Dedifferentiated amniotic fluid mesenchymal stem cell (primary cell): Measurements from ENCODE around the gene CCNL2.
"Not testable (repeated sequence)": the region's sequence is repeated elsewhere in the genome, so short reads cannot be mapped to it uniquely, and the experiment has no call there.

Experiments used
- DNase-seq: peaks from one replicate; pipeline ENCODE4 v3.0.0-alpha.2; 2016; ENCODE audit errors: extremely low spot score

Gene CCNL2

DNA sequence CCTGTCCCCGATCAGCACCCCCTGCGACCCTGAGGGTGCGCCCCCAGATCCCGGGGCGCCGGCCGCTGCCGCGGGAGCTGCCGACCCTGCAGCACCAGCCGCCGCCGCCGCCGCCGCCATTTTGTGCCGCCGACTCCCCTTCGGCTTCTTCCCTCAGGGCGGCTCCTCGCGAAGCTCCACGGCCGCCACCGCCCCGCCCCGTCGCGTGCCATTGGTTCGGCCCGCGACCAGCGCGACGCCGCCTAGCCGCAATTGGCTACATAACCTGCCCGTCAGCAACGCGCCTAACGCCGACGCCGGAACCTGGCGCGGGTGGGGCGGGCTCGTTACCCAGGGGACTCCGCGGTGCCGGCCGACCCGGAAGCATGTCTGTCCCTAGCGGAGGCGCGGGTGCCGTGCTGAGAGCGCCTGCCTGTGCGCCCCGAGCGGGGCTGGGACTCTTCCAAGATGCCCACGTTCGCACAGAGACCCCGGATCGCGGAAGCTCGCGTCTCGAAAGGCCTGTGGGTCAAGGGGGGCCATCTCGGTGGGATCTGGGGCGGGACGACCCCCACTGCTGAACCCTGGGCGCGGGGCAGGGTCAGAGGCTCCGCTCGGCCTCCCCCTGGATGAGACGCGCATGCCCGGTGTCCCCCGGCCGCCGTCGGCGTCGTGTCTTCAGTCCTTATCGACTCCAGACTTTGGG lies at the start of gene CCNL2:
Gene CCNL2, minus strand, starts transcription at position 149 of the 685 bp plus-strand sequence. Its CDS starts 29 bp downstream, at position 120.
- DNase-seq = peak; percentile 97

DNA sequence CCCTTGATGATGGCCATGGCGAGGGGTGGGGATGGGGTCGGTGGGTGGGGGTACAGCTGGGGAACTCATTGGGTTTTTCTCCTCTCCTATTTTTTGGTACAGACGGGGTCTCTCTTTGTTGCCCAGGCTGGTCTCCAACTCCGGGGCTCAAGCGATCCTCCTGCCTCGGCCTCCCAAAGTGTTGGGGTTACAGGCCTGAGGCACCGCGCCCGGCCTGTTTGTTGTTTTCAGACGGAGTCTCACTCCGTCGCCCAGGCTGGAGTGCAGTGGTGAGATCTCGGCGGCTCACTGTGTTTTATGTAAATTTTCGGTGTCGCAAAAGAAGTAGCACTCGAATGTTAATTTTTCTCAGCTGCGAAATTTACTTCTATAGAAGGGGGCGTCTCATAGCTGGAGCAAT lies 47.5 kb upstream of the CCNL2 start:
- DNase-seq = not testable (repeated sequence)

DNA sequence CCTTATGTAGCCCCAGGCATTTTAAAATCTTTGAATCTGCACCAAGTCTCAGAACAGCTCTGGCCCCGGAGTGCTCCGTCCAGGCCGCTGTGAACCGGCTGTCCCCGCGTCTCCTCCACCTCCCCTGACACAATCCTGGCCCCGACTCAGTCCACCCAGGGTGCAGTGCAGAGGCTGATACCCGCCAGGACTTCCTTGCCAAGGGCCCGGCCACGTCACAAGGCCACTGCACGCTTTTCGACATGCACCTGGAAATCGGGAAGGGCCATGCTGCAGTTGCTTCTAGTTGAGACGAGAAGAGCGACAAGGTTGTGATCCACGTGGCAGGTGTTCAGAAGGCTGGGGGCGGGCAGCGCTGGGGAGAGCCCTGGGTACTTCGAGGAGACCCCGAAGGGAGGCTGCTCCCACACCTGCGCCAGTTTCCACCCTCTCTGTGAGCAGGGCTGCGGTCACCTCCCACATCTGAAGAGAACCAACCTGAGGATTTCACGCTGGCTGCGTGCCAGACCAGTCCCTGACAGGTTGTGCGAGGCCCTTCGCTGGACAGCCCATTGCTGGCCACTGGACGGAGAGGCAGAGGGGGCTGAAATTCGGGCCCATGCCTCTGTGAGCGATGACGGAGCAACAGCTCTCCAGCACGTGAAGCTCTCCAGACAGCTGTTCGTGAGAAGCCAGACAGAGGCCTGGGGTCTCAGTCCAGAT lies 43.1 kb upstream of the CCNL2 start:
- no peak for DNase-seq

DNA sequence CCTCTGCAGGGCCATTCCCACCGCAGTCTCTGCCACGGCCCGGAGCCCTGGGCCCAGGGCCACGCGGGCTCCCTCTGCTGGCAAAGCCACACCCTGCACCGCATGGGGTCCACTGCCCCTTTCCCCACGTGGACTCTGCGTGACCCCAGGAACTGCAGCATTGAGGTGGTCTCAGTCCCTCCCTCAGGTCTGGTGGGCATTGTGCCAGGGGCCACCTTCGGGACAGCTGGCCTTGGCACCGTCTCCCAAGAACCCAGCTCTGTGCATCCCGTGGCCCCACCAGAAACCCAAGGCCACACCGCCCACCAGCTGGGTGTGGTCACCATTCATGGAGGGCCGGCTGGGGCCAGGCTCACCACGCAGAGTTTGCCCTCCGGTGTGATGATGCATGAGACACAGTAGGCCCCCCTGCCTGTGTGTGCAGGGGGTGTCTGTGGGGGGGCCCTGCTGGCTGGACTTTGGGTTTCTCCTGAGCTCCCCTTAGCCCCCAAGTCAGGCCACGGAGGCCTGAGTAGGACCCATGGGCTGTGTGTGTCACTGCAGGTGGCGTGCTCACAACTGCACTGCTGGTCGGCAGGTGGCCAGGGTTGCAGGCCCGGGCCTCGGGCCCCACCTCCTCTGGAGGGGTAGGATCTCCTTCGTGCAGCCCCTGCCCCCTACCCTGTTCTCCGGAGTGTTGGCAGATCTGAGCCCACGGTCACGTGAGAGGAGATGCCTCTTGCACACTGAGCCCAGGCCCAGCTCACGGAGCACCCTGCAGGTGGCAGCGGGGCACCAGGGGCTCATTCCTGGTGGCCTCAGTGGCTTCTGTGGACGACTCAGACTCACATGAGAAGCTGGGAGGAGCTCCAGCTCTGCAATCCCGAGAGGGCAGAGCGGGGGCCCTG lies 42.1 kb upstream of the CCNL2 start:
- no peak for DNase-seq

DNA sequence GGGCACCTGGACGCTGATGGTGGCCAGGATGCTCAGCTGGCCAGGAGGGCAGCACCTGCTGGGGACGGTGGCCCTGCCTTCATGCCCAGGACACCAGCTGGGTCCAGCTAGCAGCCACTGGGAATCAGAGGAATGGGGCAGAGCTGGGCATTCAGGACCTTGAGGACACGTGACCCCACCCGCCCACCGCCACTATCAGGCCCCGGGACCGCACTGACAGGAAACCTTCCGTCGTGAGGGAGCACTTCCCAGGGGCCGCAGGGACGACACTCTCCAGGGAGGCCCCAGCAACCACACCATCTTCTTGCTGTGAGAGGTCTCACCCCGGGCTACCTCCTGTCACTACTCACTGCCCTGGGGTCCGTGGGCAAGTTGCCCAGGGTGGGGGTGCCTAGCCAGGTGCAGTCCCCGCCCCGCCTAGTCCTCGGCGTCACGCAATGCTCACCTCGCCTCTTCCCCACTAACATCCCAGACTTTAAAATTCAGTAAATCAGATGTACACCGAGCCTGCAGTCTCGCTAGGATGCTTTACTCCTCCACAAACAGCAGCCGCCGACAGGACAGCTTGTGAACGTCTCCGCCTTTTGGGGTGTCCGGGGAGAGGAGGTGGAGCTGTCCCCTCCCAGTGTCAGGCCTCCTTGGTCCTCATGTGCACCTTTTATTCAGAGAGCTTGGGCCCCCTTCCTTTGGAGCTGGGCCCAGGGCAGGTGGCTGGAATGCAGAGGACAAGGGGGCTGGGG lies 41.3 kb upstream of the CCNL2 start:
- no peak for DNase-seq

DNA sequence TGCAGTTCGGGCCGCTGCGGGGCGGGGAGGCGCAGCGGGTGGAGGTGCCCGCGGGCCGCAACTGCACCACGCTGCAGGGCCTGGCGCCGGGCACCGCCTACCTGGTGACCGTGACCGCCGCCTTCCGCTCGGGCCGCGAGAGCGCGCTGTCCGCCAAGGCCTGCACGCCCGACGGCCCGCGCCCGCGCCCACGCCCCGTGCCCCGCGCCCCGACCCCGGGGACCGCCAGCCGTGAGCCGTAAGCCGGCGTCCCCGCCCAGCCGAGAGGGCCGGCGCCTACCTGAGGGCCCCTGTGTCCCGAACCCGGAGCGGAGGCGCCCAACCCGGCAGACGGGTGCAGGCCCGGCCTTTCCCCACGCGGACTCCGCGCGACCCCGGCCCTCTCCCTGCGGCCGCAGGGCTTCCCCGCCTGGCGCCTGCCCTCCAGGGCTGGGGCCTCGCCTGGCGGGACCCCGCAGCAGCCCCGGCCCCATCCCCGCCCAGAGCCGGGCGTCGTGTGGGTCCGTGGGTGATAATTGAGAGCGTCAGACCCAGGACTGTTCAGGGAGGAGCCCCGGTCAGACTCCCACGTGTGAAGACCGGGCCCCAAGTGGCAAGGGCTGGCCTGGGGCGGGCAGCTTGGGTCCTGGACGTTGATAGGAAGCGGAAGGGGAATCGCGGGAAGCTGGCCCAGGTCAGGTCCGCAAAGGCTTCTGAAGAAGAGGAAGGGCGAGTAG lies 40.6 kb upstream of the CCNL2 start:
- DNase-seq = no peak

DNA sequence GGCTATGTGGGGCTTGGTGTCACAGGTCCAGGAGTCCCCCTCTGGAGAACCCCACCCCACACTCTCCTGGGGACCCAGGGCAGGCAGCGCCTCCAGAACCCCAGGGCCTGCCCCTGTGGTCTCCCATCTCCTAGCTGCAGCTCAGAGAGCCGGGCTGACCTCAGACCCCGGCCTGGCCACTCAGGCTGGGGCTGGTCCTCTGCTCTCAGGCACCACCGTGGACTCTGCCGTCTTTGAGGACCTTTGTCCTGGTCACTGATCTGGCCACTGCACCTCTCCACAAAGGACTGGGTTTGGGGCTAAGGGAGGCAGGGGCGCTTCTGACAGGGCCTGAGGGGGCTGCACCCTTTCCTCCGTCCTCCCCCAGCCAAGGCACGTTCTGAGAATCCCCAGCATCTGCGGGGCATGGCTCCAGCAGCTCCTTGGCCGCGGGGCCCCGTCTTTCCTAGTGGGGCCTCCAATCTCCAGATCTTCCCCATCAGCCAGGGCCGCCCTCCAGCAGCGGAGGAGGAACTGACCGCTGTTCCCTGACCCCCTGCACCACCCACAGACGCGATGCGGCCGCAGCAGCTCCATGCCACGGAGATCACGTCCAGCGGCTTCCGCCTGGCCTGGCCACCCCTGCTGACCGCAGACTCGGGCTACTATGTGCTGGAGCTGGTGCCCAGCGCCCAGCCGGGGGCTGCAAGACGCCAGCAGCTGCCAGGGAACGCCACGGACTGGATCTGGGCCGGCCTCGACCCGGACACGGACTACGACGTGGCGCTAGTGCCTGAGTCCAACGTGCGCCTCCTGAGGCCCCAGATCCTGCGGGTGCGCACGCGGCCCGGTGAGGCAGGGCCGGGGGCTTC lies 39.6 kb upstream of the CCNL2 start:
- DNase-seq = no peak

DNA sequence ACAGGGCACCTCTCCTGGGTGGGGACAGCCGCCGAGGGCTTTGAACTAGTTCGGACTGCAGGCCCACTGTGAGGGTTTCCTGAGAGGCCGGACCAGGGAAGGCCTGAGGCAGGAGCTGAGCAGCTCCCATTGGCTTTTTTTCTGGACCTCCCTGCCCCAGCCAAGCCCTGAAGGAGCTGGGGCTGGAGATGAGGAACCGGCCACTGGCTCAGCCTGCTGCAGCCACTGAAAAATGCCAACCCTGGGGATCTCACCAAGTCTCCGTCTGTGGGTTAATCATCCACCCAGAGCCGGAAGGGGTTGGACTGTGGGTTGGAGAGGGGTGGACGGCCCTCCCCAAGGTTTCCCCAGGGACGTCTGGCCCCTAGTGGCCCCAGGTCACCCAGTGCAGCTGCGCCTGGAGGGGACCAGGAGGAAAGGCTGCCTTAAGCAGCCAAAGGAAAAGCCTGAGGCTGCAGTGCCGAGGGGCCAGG lies 38.8 kb upstream of the CCNL2 start:
- no peak for DNase-seq

DNA sequence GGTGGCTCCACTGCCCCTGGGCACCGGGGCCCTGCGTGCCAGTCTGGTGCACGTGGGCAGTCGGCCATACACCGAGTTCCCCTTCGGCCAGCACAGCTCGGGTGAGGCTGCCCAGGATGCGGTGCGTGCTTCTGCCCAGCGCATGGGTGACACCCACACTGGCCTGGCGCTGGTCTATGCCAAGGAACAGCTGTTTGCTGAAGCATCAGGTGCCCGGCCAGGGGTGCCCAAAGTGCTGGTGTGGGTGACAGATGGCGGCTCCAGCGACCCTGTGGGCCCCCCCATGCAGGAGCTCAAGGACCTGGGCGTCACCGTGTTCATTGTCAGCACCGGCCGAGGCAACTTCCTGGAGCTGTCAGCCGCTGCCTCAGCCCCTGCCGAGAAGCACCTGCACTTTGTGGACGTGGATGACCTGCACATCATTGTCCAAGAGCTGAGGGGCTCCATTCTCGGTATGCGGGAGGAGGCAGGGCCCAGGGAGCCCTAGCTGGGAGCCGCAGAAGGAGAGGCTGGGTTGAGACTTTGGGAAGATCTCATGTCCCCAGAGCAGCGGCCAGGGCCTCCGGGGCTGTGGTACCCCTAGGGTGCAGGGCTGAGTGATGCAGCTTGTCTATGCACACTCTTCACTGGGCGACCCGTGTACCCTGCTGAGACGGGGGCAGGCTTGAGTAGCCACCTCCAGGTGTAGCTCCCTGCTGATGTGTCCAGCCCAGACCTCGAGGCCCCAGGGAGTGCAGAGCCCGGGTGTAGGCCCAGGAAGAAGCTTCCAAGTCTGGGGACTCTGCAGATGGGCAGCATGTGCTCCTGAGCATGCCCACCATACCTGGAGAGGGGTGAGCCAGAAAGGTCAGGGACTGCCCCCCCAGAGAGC lies 38.1 kb upstream of the CCNL2 start:
- no peak for DNase-seq

DNA sequence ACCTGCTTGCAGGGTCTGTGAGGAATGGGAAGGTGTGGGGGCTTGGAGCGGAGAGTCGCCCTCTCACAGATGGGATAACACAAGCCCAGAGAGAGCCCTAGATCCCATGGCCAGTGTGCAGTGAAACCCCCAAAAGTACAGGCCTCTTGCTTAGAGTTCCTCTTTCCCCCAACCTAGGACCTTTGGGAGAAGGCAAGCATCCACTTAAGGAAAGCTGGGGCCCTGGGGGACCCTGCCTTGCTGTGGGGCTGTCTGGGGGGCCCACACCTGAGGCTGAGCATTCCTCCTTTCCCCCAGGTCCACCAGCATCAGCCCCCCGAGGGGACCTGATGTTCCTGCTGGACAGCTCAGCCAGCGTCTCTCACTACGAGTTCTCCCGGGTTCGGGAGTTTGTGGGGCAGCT lies 37.5 kb upstream of the CCNL2 start:
- DNase-seq = no peak

DNA sequence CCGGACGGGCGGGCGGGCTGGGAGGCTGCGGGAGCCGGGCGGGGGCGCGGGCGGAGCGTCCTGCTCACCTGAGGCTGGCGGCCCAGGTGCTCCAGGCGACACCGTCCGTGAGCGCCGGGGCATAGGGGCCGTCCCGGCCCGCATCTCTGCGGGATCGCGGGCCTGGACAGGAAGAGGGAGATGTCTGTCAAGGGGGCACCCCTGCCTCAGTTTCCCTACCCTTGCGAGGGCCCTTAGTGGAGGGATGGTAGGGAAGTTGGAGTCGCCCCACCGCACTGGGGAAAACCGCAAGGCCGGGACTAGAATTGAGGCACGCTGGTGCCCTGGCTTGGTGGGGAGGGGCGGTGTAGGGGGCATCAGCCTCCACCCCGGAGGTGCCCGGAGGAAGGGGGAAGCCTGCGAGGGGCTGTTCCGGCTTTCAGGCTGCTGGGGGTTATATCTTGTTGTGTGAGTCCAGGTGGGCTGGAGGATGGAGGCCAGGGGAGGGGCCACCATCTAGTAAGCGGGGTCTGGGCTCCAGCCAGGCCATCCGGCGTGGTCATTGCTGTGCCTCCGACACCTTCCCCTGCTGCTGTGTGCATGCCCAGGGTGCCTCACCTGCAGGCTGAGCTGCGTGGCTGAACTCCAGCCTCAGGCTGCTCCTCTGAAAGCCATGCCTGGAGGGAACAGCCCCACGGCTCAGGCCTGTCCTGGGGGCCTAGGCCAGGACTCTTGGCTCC lies 36.9 kb upstream of the CCNL2 start:
- no peak for DNase-seq

DNA sequence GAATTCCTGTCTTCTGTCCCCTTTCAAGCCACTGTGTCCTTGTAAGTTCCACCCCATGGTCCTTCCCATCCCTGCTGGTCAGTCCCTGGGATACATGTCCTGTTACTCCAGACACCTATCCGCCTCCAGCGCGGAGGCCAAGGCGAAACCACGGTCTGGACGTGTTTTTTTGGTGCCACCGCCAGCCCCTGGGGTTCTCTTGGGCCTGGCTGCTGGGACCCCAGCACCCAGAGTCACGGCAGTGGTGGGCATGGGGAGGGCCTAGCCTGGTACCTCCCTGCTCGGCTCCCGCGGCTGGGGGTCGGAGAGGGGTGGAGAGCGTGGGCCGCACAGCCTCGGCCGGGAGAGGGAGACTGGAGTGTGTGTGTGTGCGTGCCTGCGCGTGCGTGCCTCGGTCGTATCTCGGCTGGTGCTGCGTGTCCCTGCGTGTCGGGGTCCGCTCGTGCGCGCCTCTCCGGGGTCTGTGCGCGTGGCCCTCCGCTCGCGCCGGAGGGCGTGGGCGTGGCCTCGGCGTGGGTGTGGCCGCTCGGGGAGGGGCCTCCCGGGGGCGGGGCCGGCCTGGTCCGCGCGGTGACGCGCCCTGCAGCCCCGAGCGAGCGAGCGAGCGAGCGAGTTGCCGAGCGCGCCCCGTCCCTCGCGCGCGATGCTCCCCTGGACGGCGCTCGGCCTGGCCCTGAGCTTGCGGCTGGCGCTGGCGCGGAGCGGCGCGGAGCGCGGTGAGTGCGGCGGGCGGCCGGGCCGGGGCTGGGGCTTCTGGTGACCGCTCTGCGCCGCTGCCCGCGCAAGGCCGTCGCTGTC lies 36.2 kb upstream of the CCNL2 start, which contains the start of gene VWA1:
Gene VWA1, plus strand, starts transcription at position 585 of the 798 bp plus-strand sequence. Its CDS starts 59 bp downstream, at position 644.
- peak; percentile 15 for DNase-seq

DNA sequence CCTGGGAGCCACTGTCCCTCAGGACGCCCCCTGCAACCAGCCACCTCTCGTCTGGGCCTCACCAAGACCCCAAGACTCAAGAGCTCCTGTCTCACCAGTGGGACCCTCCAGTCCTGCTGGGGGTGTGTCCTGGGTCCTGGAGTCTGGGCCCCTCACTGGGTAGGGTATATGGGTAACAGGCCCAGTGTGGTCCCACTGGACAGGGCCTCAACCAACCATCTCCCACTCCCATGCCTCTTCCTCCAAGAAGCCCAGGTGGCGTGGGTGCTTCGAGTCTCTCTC lies 35.6 kb upstream of the CCNL2 start:
- no peak for DNase-seq

DNA sequence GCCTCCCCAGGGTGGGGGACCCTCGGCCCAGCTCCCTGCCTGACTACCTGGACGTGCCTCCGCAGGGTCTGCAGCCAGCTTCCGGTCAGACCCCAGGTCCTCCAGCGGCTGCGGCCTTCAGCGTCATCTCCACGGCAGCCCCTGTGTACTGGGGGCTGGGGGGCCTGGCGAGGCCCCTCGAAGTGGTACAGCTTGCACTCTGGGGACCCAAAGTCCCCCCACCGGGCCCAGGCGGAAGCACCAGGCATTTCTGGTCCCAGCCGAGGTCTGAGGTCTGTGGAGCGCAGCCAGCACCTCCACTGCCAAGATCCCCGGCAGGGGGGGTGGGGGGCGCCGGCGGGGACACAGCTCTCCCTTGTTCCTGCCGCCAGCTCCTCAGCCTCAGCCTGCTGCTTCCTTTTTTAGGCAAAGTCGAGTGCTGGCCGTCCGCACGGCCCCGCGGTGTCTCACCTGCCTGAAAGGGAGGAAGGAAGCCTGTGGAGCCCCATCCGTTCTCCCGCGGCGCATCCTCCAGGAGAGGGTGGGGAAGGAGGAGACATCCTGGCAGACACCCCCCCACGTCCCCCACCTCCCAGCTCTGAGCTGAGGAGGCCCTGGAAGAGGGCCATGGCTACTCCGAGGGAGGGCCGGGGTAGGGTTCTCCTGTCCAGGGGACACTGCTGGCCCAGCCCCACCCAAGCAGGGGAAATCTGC lies 35.1 kb upstream of the CCNL2 start:
- DNase-seq = no peak

DNA sequence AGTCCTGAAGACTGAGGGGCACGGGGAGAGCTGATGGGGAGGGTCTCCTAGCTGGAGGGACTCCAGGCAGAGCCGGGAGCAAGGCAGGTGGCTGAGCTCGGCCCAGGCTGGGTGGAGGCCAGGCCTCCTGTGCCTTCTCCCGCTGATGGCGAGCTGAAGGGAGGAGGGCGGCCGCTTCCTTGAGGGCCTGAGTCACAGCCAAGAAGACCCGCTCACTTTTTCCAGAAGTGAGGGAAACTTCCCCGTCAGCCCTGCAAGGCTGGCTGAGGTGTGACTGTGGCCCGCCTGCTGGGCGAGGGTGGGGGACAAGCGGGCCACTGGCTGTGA lies 34.6 kb upstream of the CCNL2 start:
- no peak for DNase-seq

DNA sequence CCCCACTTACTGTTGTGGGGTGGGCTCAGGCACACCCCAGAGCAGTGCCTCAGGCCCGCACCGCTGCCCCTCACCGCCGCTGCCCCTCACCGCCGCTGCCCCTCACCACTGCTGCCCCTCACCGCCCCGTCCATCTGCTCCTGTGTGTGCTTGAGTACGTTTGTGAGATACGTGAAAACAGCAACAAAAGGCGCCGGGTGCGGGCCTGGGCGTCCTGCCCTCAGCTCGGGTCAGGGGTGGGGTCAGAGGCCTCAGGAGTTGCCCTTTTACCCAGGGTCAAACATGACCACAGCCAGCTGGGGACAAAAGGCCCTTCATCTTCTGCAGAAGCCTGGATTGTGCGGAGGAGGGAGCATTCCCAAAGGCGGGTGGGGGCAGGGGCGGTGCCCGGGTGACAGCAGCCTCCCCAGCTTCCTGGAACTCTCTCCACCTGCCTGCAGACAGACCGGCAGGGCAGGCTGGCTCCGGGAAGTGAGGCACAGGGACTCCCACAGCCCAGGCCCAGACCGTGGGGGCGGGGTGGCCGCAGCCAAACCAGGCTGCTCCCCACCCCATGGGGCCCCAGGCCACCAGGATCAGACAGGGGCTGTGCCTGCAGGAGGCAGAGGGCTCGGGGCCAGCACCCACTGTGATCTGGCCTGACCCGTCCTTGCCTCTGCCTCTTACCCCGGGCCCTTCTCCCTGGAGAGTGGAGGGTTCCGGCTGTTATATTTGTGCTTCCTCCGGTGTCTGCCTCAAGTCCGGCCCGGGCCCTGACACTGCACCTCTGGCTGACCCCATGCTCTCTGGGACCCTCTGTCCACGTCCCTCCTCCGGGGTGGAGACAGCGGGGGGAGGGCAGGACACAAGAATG lies 34.0 kb upstream of the CCNL2 start:
- DNase-seq = no peak
